Panc1 (cell line): ENCODE measurements around the gene IPO5. TPM values are rescaled to one million over a fixed set of nuclear protein-coding genes. Genes with fewer than 3 reads are reported as not detected.
"Not testable (repeated sequence)": the region's sequence is repeated elsewhere in the genome, so short reads cannot be mapped to it uniquely, and the experiment has no call there.

ENCODE experiments used
- ATAC-seq: fragments of 200-7000 bp; cut with Tn5 transposase; 2 replicates; pipeline ENCODE4 v1.9.1; 2020; ENCODE audit warnings: mild to moderate bottlenecking, moderate library complexity
- BruUV-seq: library from RNA; stranded (reverse); fragments of 400-500 nt; replicated peaks from 2 replicates; lab custom pipeline; 2021; lab: Mats Ljungman, UMichigan
- CTCF ChIA-PET: fragments of 300-600 bp; sonication (Branson Sonifier 250); formaldehyde crosslinking; loops from one replicate; lab custom pipeline; 2022; ENCODE audit warnings: antibody characterized with exemption; lab: Charles Lee
- POLR2A ChIA-PET: fragments of 300-600 bp; sonication (Branson Sonifier 250); formaldehyde crosslinking; loops from one replicate; lab custom pipeline; 2022; ENCODE audit warnings: antibody characterized with exemption; lab: Charles Lee
- DNase-seq: peaks from one replicate; pipeline ENCODE4 v3.0.0-alpha.2; 2010; ENCODE audit warnings: low read depth, low spot score
- H3K27ac ChIP-seq: 2 replicates; pipeline ENCODE4 v1.5.1; 2011; ENCODE audit warnings: mild to moderate bottlenecking, low read length, inconsistent platforms
- H3K27me3 ChIP-seq: fragments of 200-500 bp; sonication (Bioruptor generic); 2 replicates; pipeline ENCODE4 v1.6.0; 2014; ENCODE audit warnings: low read length, inconsistent platforms; ENCODE audit not compliant: control insufficient read depth, insufficient read depth
- H3K36me3 ChIP-seq: fragments of 200-500 bp; sonication (Bioruptor generic); 2 replicates; pipeline ENCODE4 v1.5.1; 2014; ENCODE audit warnings: inconsistent platforms, mild to moderate bottlenecking, low read length, moderate library complexity; ENCODE audit not compliant: control insufficient read depth, insufficient read depth
- H3K4me1 ChIP-seq: 2 replicates; pipeline ENCODE4 v1.5.1; 2011; ENCODE audit warnings: inconsistent platforms, mild to moderate bottlenecking, low read length, moderate library complexity; ENCODE audit not compliant: control insufficient read depth, insufficient read depth
- H3K4me3 ChIP-seq, 2 experiments: 2 replicates each; pipeline ENCODE4 v1.5.1; 2011 to 2012; ENCODE audit warnings: low read depth in 2 of 2, low read length in 2 of 2, mild to moderate bottlenecking in 2 of 2, inconsistent platforms in 1 of 2, moderate library complexity in 1 of 2
- H3K9me3 ChIP-seq: fragments of 200-500 bp; sonication (Bioruptor generic); 2 replicates; pipeline ENCODE4 v1.5.1; 2014; ENCODE audit warnings: low read depth, mild to moderate bottlenecking, inconsistent platforms, low read length, moderate library complexity; ENCODE audit not compliant: control insufficient read depth, insufficient read depth
- CTCF ChIP-seq: fragments of 450-650 bp; IDR thresholded peaks from 2 replicates; pipeline ENCODE4 v1.5.1; 2017; ENCODE audit warnings: mild to moderate bottlenecking
- POLR2AphosphoS5 ChIP-seq: IDR thresholded peaks from 2 replicates; pipeline ENCODE4 v1.6.1; 2012; ENCODE audit warnings: mild to moderate bottlenecking, low read depth, low read length, moderate library complexity
- REST ChIP-seq, 2 experiments: IDR thresholded peaks; 2 replicates each; pipeline ENCODE4 v1.6.1; 2011 to 2012; ENCODE audit warnings: low read depth in 2 of 2, control low read depth in 1 of 2, low read length in 1 of 2, mild to moderate bottlenecking in 1 of 2, moderate library complexity in 1 of 2; ENCODE audit not compliant: insufficient read depth in 1 of 2
- SIN3A ChIP-seq: IDR thresholded peaks from 2 replicates; pipeline ENCODE4 v1.6.1; 2012; ENCODE audit warnings: low read depth, mild to moderate bottlenecking, low read length, moderate library complexity, borderline replicate concordance; ENCODE audit not compliant: insufficient read depth
- TCF7L2 ChIP-seq: IDR thresholded peaks from 2 replicates; pipeline ENCODE4 v1.6.1; 2011; ENCODE audit warnings: mild to moderate bottlenecking, low read depth, low read length, inconsistent platforms
- in situ Hi-C: cut with HindIII; loops from 2 replicates; pipeline ENCODE4 v1.10.0; 2016; ENCODE audit warnings: low sequenced_read_pairs, low pct_unique_long_range_greater_than_20kb
- intact Hi-C: fragments of 100-400 bp; cut with micrococcal nuclease; formaldehyde crosslinking; loops from one replicate; pipeline ENCODE4 v1.10.0; 2022; ENCODE audit not compliant: unreplicated experiment
- total RNA-seq: library from RNA; stranded (reverse); gene quantifications from one replicate; pipeline ENCODE4 v1.2.1, GENCODE V29; 2021; ENCODE audit not compliant: unreplicated experiment

IPO5 gene
- total RNA-seq, 1 experiment from 2014 or later: 122 TPM

- ATAC-seq, H3K4me3 ChIP-seq, H3K27ac ChIP-seq, H3K36me3 ChIP-seq, H3K9me3 ChIP-seq, CTCF ChIA-PET, in situ Hi-C loops, H3K4me1 ChIP-seq, BruUV-seq, H3K27me3 ChIP-seq, POLR2A ChIA-PET, DNase-seq, intact Hi-C loops: not testable (repeated sequence)
Measured at GRCh38 chr13:97949316-97949715, 4.2 kb upstream of the IPO5 start.

- no peaks in the 10 kb centered on the region for H3K36me3 ChIP-seq
- ATAC-seq (no peak), DNase-seq (no peak)
- in situ Hi-C loops (no loop called here), intact Hi-C loops (no loop called here)
- no peak for TF ChIP-seq SIN3A
- TF ChIP-seq TCF7L2: no peak
- TF ChIP-seq POLR2AphosphoS5: no peak
- no peak for TF ChIP-seq REST (IDR thresholded peaks at IDR 0.05; ENCODE audit: insufficient read depth in 1 of 2, low read depth in 2 of 2, low read length in 1 of 2)
- no peak for TF ChIP-seq CTCF
- H3K9me3 ChIP-seq: no peaks in the 10 kb centered on the region
- H3K4me3 ChIP-seq: no peak overlapping the region
- POLR2A ChIA-PET: no interaction called here
- no peaks in the 10 kb centered on the region for H3K27me3 ChIP-seq
- BruUV-seq: no TSS peak
- no peaks in the 10 kb centered on the region for H3K4me1 ChIP-seq
- no peak overlapping the region for H3K27ac ChIP-seq
- CTCF ChIA-PET: no interaction called here
Measured at GRCh38 chr13:97951376-97951775, 2.1 kb upstream of the IPO5 start.

GRCh38 chr13:97952831-97953230 lies 644 bp upstream of the IPO5 start:
- H3K36me3 ChIP-seq, H3K4me3 ChIP-seq, H3K4me1 ChIP-seq, intact Hi-C loops, in situ Hi-C loops, POLR2A ChIA-PET, ATAC-seq, H3K27ac ChIP-seq, H3K27me3 ChIP-seq, DNase-seq, BruUV-seq, H3K9me3 ChIP-seq, CTCF ChIA-PET: not testable (repeated sequence)
